GM10266 (cell line): ENCODE measurements around the gene BRIP1.

Experiments used
- DNase-seq: peaks from one replicate; pipeline ENCODE4 v3.0.0; 2012; ENCODE audit errors: extremely low spot score
- CTCF ChIP-seq: IDR thresholded peaks from 2 replicates; pipeline ENCODE4 v1.5.1; 2012; ENCODE audit warnings: mild to moderate bottlenecking, low read depth; ENCODE audit not compliant: control insufficient read depth, insufficient read depth; ENCODE audit errors: missing control alignments

BRIP1 gene

GRCh38 chr17:61701978-61702377 lies 161.3 kb downstream of the BRIP1 start:
- DNase-seq = no peak
- no peak for TF ChIP-seq CTCF

- TF ChIP-seq CTCF = no peak
- no peak for DNase-seq
These were observed 162.0 kb downstream of the BRIP1 start for GRCh38 chr17:61701334-61701733.

- no peak for DNase-seq
- TF ChIP-seq CTCF = no peak
These were observed 163.1 kb downstream of the BRIP1 start for GRCh38 chr17:61700252-61700651.

GRCh38 chr17:61699694-61700093 lies 163.6 kb downstream of the BRIP1 start:
- no peak for TF ChIP-seq CTCF
- DNase-seq = no peak

- DNase-seq = no peak
- TF ChIP-seq CTCF = no peak
These were observed 164.3 kb downstream of the BRIP1 start for GRCh38 chr17:61699032-61699431.

GRCh38 chr17:61698244-61698643 lies 165.1 kb downstream of the BRIP1 start:
- no peak for DNase-seq
- TF ChIP-seq CTCF = no peak

GRCh38 chr17:61695779-61696337 lies 167.5 kb downstream of the BRIP1 start:
- no peak for TF ChIP-seq CTCF
- DNase-seq = no peak
